HEK293T (cell line): Measurements from ENCODE around the gene PIK3CG.
"Not testable (repeated sequence)": the region's sequence is repeated elsewhere in the genome, so short reads cannot be mapped to it uniquely, and the experiment has no call there.

Source experiments
- CTCF ChIA-PET: fragments of 350-600 bp; formaldehyde crosslinking; extraction: SDS; loops from one replicate; lab custom pipeline; 2021; ENCODE audit warnings: antibody characterized with exemption, inconsistent platforms; lab: Yijun Ruan, JAX
- POLR2A ChIA-PET: fragments of 350-600 bp; formaldehyde crosslinking; extraction: SDS; loops from one replicate; lab custom pipeline; 2020; ENCODE audit warnings: antibody characterized with exemption, inconsistent platforms; lab: Yijun Ruan, JAX
- DNase-seq: peaks from one replicate; pipeline ENCODE4 v3.0.0; 2012; ENCODE audit warnings: mixed read lengths; ENCODE audit errors: extremely low spot score
- ARNT ChIP-seq: fragments of 450-650 bp; IDR thresholded peaks from 2 replicates; pipeline ENCODE4 v1.6.1; 2017; ENCODE audit warnings: mild to moderate bottlenecking
- BHLHE40 ChIP-seq: fragments of 450-650 bp; IDR thresholded peaks from 2 replicates; pipeline ENCODE4 v1.6.1; 2016; ENCODE audit warnings: mild to moderate bottlenecking, moderate library complexity, borderline replicate concordance
- CTBP1 ChIP-seq: fragments of 450-650 bp; IDR thresholded peaks from 2 replicates; pipeline ENCODE4 v1.6.1; 2016; ENCODE audit warnings: borderline replicate concordance
- ELF4 ChIP-seq: fragments of 450-650 bp; IDR thresholded peaks from 2 replicates; pipeline ENCODE4 v1.6.1; 2017; ENCODE audit warnings: antibody characterized with exemption
- FOXA1 ChIP-seq: fragments of 450-650 bp; IDR thresholded peaks from 2 replicates; pipeline ENCODE4 v1.6.1; 2016; ENCODE audit warnings: mild to moderate bottlenecking
- FOXK2 ChIP-seq: fragments of 450-650 bp; IDR thresholded peaks from 2 replicates; pipeline ENCODE4 v1.6.1; 2016; ENCODE audit warnings: mild to moderate bottlenecking
- FOXM1 ChIP-seq: fragments of 450-650 bp; IDR thresholded peaks from 2 replicates; pipeline ENCODE4 v1.6.1; 2017; ENCODE audit warnings: mild to moderate bottlenecking, borderline replicate concordance
- HDGF ChIP-seq: fragments of 450-650 bp; IDR thresholded peaks from 2 replicates; pipeline ENCODE4 v1.6.1; 2017; ENCODE audit warnings: antibody characterized with exemption, borderline replicate concordance
- L3MBTL2 ChIP-seq: fragments of 450-650 bp; conservative IDR thresholded peaks from 2 replicates; pipeline ENCODE4 v1.6.1; 2016; ENCODE audit warnings: mild to moderate bottlenecking
- LEF1 ChIP-seq: fragments of 450-650 bp; IDR thresholded peaks from 2 replicates; pipeline ENCODE4 v1.6.1; 2017; ENCODE audit warnings: mild to moderate bottlenecking, borderline replicate concordance
- NFRKB ChIP-seq: fragments of 450-650 bp; IDR thresholded peaks from 2 replicates; pipeline ENCODE4 v1.6.1; 2016; ENCODE audit warnings: mild to moderate bottlenecking, moderate library complexity
- PKNOX1 ChIP-seq: fragments of 450-650 bp; IDR thresholded peaks from 2 replicates; pipeline ENCODE4 v1.6.1; 2016
- SP1 ChIP-seq: fragments of 450-650 bp; IDR thresholded peaks from 2 replicates; pipeline ENCODE4 v1.6.1; 2017
- SUZ12 ChIP-seq: fragments of 450-650 bp; IDR thresholded peaks from 2 replicates; pipeline ENCODE4 v1.6.1; 2016; ENCODE audit warnings: mild to moderate bottlenecking
- TARDBP ChIP-seq: fragments of 450-650 bp; IDR thresholded peaks from 2 replicates; pipeline ENCODE4 v1.6.1; 2016
- ZNF384 ChIP-seq: fragments of 450-650 bp; IDR thresholded peaks from 2 replicates; pipeline ENCODE4 v1.6.1; 2016

Gene PIK3CG

DNA sequence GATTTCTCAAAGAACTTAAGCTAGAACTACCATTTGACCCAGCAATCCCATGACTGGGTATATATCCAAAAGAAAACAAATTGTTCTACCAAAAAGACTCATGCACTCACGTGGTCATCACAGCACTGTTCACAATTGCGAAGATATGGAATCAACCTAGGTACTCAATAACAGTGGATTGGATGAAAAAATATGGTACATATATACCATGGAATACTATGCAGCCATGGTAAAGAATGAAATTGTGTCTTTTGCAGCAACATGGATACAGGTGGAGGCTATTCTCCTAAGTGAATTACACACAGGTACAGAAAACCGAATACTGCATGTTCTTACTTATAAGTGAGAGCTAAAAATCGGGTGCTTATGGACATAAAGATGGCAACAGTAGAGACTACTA, 61.8 kb downstream of the PIK3CG start:
- CTCF ChIA-PET = no interaction called here
- no peak for DNase-seq
- POLR2A ChIA-PET = no interaction called here
- no peak for TF ChIP-seq TARDBP
- TF ChIP-seq ELF4 = no peak
- TF ChIP-seq LEF1 = no peak

DNA sequence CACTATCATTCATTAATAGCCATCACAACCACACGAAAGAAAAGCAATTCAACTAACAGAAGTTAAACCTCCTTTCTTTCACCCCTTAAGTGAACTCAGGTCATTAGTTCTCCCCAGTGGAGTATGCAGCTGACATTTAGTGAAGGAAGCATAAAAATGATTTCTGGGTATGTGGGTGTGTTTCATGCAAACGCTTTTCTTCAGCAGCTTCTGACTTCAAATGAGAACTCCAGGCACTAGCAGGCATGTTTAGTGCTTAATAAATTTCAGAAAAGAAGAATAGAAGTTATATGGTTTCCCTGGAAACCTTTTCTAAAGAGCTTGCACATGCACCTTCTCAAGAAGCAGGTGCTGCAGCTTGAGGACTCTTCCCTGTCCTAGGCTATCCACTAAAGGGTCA, 62.5 kb downstream of the PIK3CG start:
- POLR2A ChIA-PET = no interaction called here
- no peak for DNase-seq
- CTCF ChIA-PET = no interaction called here
- TF ChIP-seq BHLHE40 (no peak), ARNT (no peak), SP1 (no peak), SUZ12 (no peak), L3MBTL2 (no peak), ELF4 (no peak), PKNOX1 (no peak), ZNF384 (no peak), FOXA1 (no peak), TARDBP (no peak)

- POLR2A ChIA-PET, CTCF ChIA-PET: not testable (repeated sequence)
Measured at GRCh38 chr7:106929616-106930015, 64.5 kb downstream of the PIK3CG start.

DNA sequence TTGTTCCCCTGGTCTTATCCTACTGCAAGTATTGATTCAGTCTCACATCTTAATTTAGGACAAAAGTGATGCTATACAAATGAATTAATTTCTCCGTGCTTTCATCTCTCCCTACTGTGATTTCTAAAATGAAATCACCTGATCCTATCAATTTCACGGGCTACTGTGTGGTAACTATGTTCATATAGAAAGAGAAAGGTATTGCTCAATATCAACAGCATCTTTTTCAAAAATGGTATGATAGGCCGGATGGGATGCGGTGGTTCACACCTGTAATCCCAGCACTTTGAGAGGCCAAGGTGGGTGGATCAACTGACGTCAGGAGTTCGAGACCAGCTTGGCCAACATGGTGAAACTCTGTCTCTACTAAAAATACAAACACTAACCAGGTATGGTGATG, 71.2 kb downstream of the PIK3CG start:
- no peak for DNase-seq
- CTCF ChIA-PET = no interaction called here
- POLR2A ChIA-PET = no interaction called here
- no peak for TF ChIP-seq FOXA1
- no peak for TF ChIP-seq TARDBP
- no peak for TF ChIP-seq CTBP1
- no peak for TF ChIP-seq BHLHE40
- no peak for TF ChIP-seq ZNF384
- no peak for TF ChIP-seq NFRKB
- TF ChIP-seq ARNT = no peak
- TF ChIP-seq FOXK2 = no peak
- no peak for TF ChIP-seq SUZ12
- TF ChIP-seq SP1 = no peak
- TF ChIP-seq HDGF = no peak
- no peak for TF ChIP-seq PKNOX1

More at GRCh38 chr7:106929616-106930015, 64.5 kb downstream of the PIK3CG start:
- DNase-seq = not testable (repeated sequence)

GRCh38 chr7:106938122-106938521, 73.0 kb downstream of the PIK3CG start:
- CTCF ChIA-PET, DNase-seq, POLR2A ChIA-PET: not testable (repeated sequence)

DNA sequence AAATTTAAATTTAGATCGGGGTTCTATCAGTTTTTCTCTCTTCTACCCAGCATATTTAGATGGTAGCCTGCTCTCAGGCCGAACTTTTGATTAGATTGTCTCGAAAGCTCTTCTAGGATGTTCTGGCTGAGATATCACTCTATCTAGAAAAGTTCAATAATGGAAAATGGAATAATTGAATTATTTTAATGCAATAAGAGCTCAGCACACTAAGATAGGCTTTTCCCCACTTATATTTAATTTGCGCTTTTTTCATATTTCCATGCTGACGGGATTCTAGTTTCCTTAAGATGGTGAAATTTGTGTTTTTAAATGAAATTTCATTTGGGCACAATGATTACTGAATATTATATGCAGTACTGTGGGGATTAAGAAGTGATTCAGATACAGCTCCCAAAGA, 73.7 kb downstream of the PIK3CG start:
- no peak for DNase-seq
- ChIA-PET CTCF (no interaction called here), POLR2A (no interaction called here)

GRCh38 chr7:106944035-106944665, 79.1 kb downstream of the PIK3CG start:
- CTCF ChIA-PET = no interaction called here
- DNase-seq = no peak
- POLR2A ChIA-PET = no interaction called here

More for the DNA sequence above, 73.7 kb downstream of the PIK3CG start:
- no peak for TF ChIP-seq ZNF384
- TF ChIP-seq CTBP1 = no peak
- no peak for TF ChIP-seq FOXM1
- no peak for TF ChIP-seq ELF4
- no peak for TF ChIP-seq PKNOX1
- TF ChIP-seq TARDBP = no peak
- no peak for TF ChIP-seq ARNT
- TF ChIP-seq FOXK2 = no peak
- no peak for TF ChIP-seq BHLHE40
- TF ChIP-seq HDGF = no peak
- no peak for TF ChIP-seq SUZ12
- TF ChIP-seq NFRKB = no peak
- no peak for TF ChIP-seq LEF1
- no peak for TF ChIP-seq FOXA1
- TF ChIP-seq L3MBTL2 = no peak
- no peak for TF ChIP-seq SP1

More at GRCh38 chr7:106944035-106944665, 79.1 kb downstream of the PIK3CG start:
- TF ChIP-seq ARNT = no peak
- no peak for TF ChIP-seq ELF4
- no peak for TF ChIP-seq SP1
- TF ChIP-seq FOXM1 = no peak
- no peak for TF ChIP-seq LEF1
- TF ChIP-seq NFRKB = no peak
- no peak for TF ChIP-seq TARDBP
- TF ChIP-seq FOXK2 = no peak
- TF ChIP-seq ZNF384 = no peak
- TF ChIP-seq BHLHE40 = no peak
- no peak for TF ChIP-seq FOXA1
- no peak for TF ChIP-seq SUZ12
- TF ChIP-seq L3MBTL2 = no peak
- TF ChIP-seq PKNOX1 = no peak
- TF ChIP-seq CTBP1 = no peak
- no peak for TF ChIP-seq HDGF
